Measurements from ENCODE around the gene OPA3. TPM values are rescaled to one million over a fixed set of nuclear protein-coding genes. Genes with fewer than 3 reads are reported as not detected.

OPA3 gene
- total and polyA plus RNA-seq, 10 of the 15 experiments (the other 5 are each of a cell fraction or from before 2014, with no cell fraction given), result 2.2 to 24.3 (median 13.3) TPM

GRCh38 chr19:45506989-45507871, 77.4 kb downstream of the OPA3 start, which contains the start of gene VASP (continued):
- no peak for TF ChIP-seq PRDM15 (CRISPR knock-in tag; IDR thresholded peaks at IDR 0.05)
- TF ChIP-seq WRNIP1 (IDR thresholded peaks at IDR 0.05; ENCODE audit: borderline replicate concordance, low read depth, low read length), result no peak
- TF ChIP-seq ASH2L (IDR thresholded peaks at IDR 0.05; ENCODE audit: borderline replicate concordance, low read depth), result no peak
- TF ChIP-seq SKIL (IDR thresholded peaks at IDR 0.05; ENCODE audit: low read depth, poor library complexity, severe bottlenecking), result no peak
- TF ChIP-seq CREM (IDR thresholded peaks at IDR 0.05; ENCODE audit: low read depth), result peak; percentile 34
- TF ChIP-seq HDAC2 (IDR thresholded peaks at IDR 0.05), result no peak
- TF ChIP-seq CHD2 (IDR thresholded peaks at IDR 0.05; ENCODE audit: borderline replicate concordance, low read depth, low read length), result peak; percentile 85
- no peak for TF ChIP-seq SUZ12 (IDR thresholded peaks at IDR 0.05; ENCODE audit: unreplicated experiment)
- 0 out of 2 replicates have a peak, but pooled peaks have one; percentile 4 for TF ChIP-seq BCL11A (IDR thresholded peaks at IDR 0.05; ENCODE audit: low read depth, low read length)
- TF ChIP-seq JUNB (IDR thresholded peaks at IDR 0.05), result no peak
- no peak for TF ChIP-seq ZZZ3 (IDR thresholded peaks at IDR 0.05; ENCODE audit: control insufficient read depth, insufficient read length, low read depth)
- TF ChIP-seq YBX1 (IDR thresholded peaks at IDR 0.05), result no peak
- no peak for TF ChIP-seq USF2 (IDR thresholded peaks at IDR 0.05; ENCODE audit: borderline replicate concordance, low read depth, low read length)

Data from GM12878 (cell line).